WTC11 (cell line): ENCODE measurements around the gene WDR11. TPM values are rescaled to one million over a fixed set of nuclear protein-coding genes. Genes with fewer than 3 reads are reported as not detected.

Experiments
- ATAC-seq: fragments of 200-7000 bp; cut with Tn5 transposase; 2 replicates; pipeline ENCODE4 v1.10.0; 2021; ENCODE audit warnings: mild to moderate bottlenecking, moderate library complexity
- CTCF ChIA-PET: fragments of 300-600 bp; sonication (Branson Sonifier 250); formaldehyde crosslinking; loops from one replicate; lab custom pipeline; 2021; ENCODE audit warnings: antibody characterized with exemption; lab: Charles Lee
- POLR2A ChIA-PET: fragments of 350-600 bp; sonication (Branson Sonifier 250); formaldehyde crosslinking; loops from one replicate; lab custom pipeline; 2021; ENCODE audit warnings: antibody characterized with exemption; lab: Charles Lee
- DNase-seq: peaks from one replicate; pipeline ENCODE4 v3.0.0; 2021; ENCODE audit warnings: low spot score
- H3K27ac Mint-ChIP-seq: 2 replicates; pipeline ENCODE4 v1.8.0; 2021; ENCODE audit warnings: mixed read lengths
- H3K27me3 Mint-ChIP-seq: 2 replicates; pipeline ENCODE4 v1.8.0; 2021; ENCODE audit warnings: low read depth, mild to moderate bottlenecking, moderate library complexity, mixed read lengths
- H3K36me3 Mint-ChIP-seq: 2 replicates; pipeline ENCODE4 v1.8.0; 2021; ENCODE audit warnings: mixed read lengths
- H3K4me1 Mint-ChIP-seq: 2 replicates; pipeline ENCODE4 v1.8.0; 2022; ENCODE audit warnings: mixed read lengths
- H3K4me3 Mint-ChIP-seq: 2 replicates; pipeline ENCODE4 v1.8.0; 2021; ENCODE audit warnings: mild to moderate bottlenecking, moderate library complexity, mixed read lengths
- H3K9me3 Mint-ChIP-seq: 2 replicates; pipeline ENCODE4 v1.8.0; 2021; ENCODE audit warnings: mixed read lengths
- AR ChIP-seq: fragments of 250-450 bp; sonication (Bioruptor Pico); IDR thresholded peaks from 2 replicates; pipeline ENCODE4 v1.9.0; 2021; ENCODE audit warnings: mild to moderate bottlenecking
- ARID4B ChIP-seq: sonication (generic); formaldehyde crosslinking; IDR thresholded peaks from 2 replicates; pipeline ENCODE4 v1.8.0; 2023; ENCODE audit warnings: missing genetic modification reagents, mild to moderate bottlenecking, borderline replicate concordance
- CBFB ChIP-seq: sonication (generic); formaldehyde crosslinking; IDR thresholded peaks from 2 replicates; pipeline ENCODE4 v1.8.1; 2022; ENCODE audit warnings: mild to moderate bottlenecking, low read depth, missing genetic modification reagents
- FOXK1 ChIP-seq: sonication (generic); formaldehyde crosslinking; IDR thresholded peaks from 2 replicates; pipeline ENCODE4 v1.8.0; 2022; ENCODE audit warnings: mild to moderate bottlenecking, moderate library complexity, missing genetic modification reagents
- GTF2I ChIP-seq: fragments of 250-450 bp; sonication (Bioruptor Pico); conservative IDR thresholded peaks from 2 replicates; pipeline ENCODE4 v1.4.0; 2021; ENCODE audit warnings: mild to moderate bottlenecking
- NFE2L1 ChIP-seq: sonication (generic); formaldehyde crosslinking; IDR thresholded peaks from 2 replicates; pipeline ENCODE4 v1.8.1; 2023; ENCODE audit warnings: missing genetic modification reagents
- PRRX2 ChIP-seq: fragments of 250-450 bp; sonication (Bioruptor Pico); IDR thresholded peaks from 2 replicates; pipeline ENCODE4 v1.8.0; 2021; ENCODE audit warnings: mild to moderate bottlenecking
- SOX15 ChIP-seq: fragments of 250-450 bp; sonication (Bioruptor Pico); IDR thresholded peaks from 2 replicates; pipeline ENCODE4 v1.9.0; 2021; ENCODE audit warnings: mild to moderate bottlenecking
- USF1 ChIP-seq: sonication (generic); formaldehyde crosslinking; IDR thresholded peaks from 2 replicates; pipeline ENCODE4 v1.8.0; 2022; ENCODE audit warnings: mild to moderate bottlenecking, missing genetic modification reagents
- ZBTB43 ChIP-seq: sonication (generic); formaldehyde crosslinking; IDR thresholded peaks from 2 replicates; pipeline ENCODE4 v1.8.1; 2023; ENCODE audit warnings: mild to moderate bottlenecking, missing genetic modification reagents
- ZNF219 ChIP-seq: sonication (generic); formaldehyde crosslinking; IDR thresholded peaks from 2 replicates; pipeline ENCODE4 v1.8.0; 2023; ENCODE audit warnings: missing genetic modification reagents, mild to moderate bottlenecking, borderline replicate concordance
- ZNF232 ChIP-seq: sonication (generic); formaldehyde crosslinking; IDR thresholded peaks from 2 replicates; pipeline ENCODE4 v1.8.0; 2022; ENCODE audit warnings: mild to moderate bottlenecking, missing genetic modification reagents
- ZNF671 ChIP-seq: fragments of 250-450 bp; sonication (Bioruptor Pico); IDR thresholded peaks from 2 replicates; pipeline ENCODE4 v1.8.0; 2021; ENCODE audit warnings: mild to moderate bottlenecking
- total RNA-seq: library from RNA; stranded (reverse); gene quantifications from 3 replicates; pipeline ENCODE4 v1.2.3, GENCODE V29; 2021

WDR11 gene
- total RNA-seq, 1 experiment from 2014 or later, result 41.5 TPM

GRCh38 chr10:120825878-120826769 lies 25.0 kb upstream of the WDR11 start:
- Mint-ChIP-seq H3K36me3 (no peaks in the 10 kb centered on the region), H3K9me3 (peaks cover 9% of the 10 kb centered on the region), H3K27me3 (peaks cover 4% of the 10 kb centered on the region; the same call in 1 of the 2 replicates), H3K27ac (peak overlapping the region; percentile 9; the same call in 1 of the 2 replicates), H3K4me3 (no peak overlapping the region), H3K4me1 (peaks cover 27% of the 10 kb centered on the region)
- ATAC-seq (no peak), DNase-seq (no peak)
- POLR2A ChIA-PET, result no interaction called here
- CTCF ChIA-PET, result interaction anchor here (1.0 to 1.9 kb wide), 5 partner anchors 15 to 225 kb away, joined by 3 to 8 read pairs (median 3); no protein-coding TSS in a partner anchor
- TF ChIP-seq PRRX2 (no peak), ZBTB43 (CRISPR knock-in tag) (no peak), GTF2I (CRISPR knock-in tag) (no peak), SOX15 (CRISPR knock-in tag) (no peak), FOXK1 (no peak), ARID4B (no peak), CBFB (CRISPR knock-in tag) (no peak), NFE2L1 (CRISPR knock-in tag) (no peak), ZNF671 (CRISPR knock-in tag) (no peak), USF1 (no peak), AR (CRISPR knock-in tag) (no peak), ZNF219 (CRISPR knock-in tag) (no peak)

GRCh38 chr10:120827251-120827875 lies 23.8 kb upstream of the WDR11 start:
- POLR2A ChIA-PET, result no interaction called here
- Mint-ChIP-seq H3K27me3 (peaks cover 4% of the 10 kb centered on the region; the same call in 1 of the 2 replicates), H3K4me1 (peaks cover 27% of the 10 kb centered on the region), H3K4me3 (no peak overlapping the region), H3K36me3 (no peaks in the 10 kb centered on the region), H3K27ac (no peak overlapping the region), H3K9me3 (peaks cover 5% of the 10 kb centered on the region; the same call in 1 of the 2 replicates)
- no peak for DNase-seq
- no peak for ATAC-seq
- CTCF ChIA-PET, result no interaction called here
- no peak for TF ChIP-seq ZNF232 (CRISPR knock-in tag)
